ENCODE measurements around the gene PDPN. TPM values are rescaled to one million over a fixed set of nuclear protein-coding genes. Genes with fewer than 3 reads are reported as not detected.

PDPN gene
- total and polyA plus RNA-seq, 2 of the 4 experiments (the other 2 are of a cell fraction), result 0.31 TPM; not detected in 1

- no TSS peak for BruUV-seq (replicated peaks)
- DNase-seq (no peak), ATAC-seq (ENCODE audit: low read depth) (no peak)
- H3K18ac ChIP-seq (ENCODE audit: low read depth, low read length), result no peak overlapping the region
- WGBS, 2 experiments (ENCODE audit: extremely low coverage in 2 of 2, insufficient read length in 1 of 2), result no CpG with 5 or more reads among the region's 3 CpGs
- H3K9me1 ChIP-seq (ENCODE audit: insufficient read depth, low read length), result no peaks in the 10 kb centered on the region
- dilution Hi-C loops (cut with HindIII; ENCODE audit: low sequenced_read_pairs, unreplicated experiment), result no loop called here
- no peak overlapping the region for H3K27ac ChIP-seq (ENCODE audit: insufficient read depth, low read length)
- ChIA-PET POLR2A (ENCODE audit: unreplicated experiment) (no interaction called here), CTCF (no interaction called here)
- H3K79me1 ChIP-seq (ENCODE audit: low read depth in 1 of 2, low read length in 2 of 2), result no peaks in the 10 kb centered on the region
- no peak overlapping the region for H4K91ac ChIP-seq (ENCODE audit: insufficient read depth, low read depth, low read length)
- no peak overlapping the region for H2BK5ac ChIP-seq (ENCODE audit: low read depth, low read length, poor library complexity, severe bottlenecking)
- H3K36me3 ChIP-seq (ENCODE audit: control insufficient read depth, insufficient read depth, low read length), result no peaks in the 10 kb centered on the region
- no peak overlapping the region for H3K56ac ChIP-seq (ENCODE audit: extremely low read depth, insufficient read depth, low read length)
- no peaks in the 10 kb centered on the region for H4K20me1 ChIP-seq (ENCODE audit: insufficient read depth, low read length)
- peaks cover 15% of the 10 kb centered on the region for H3K9me3 ChIP-seq (ENCODE audit: control insufficient read depth, insufficient read depth, low read length)
- no peak overlapping the region for H3K4me2 ChIP-seq (ENCODE audit: low read depth, low read length)
- no peak overlapping the region for H2BK20ac ChIP-seq (ENCODE audit: low read depth, low read length)
- no peaks in the 10 kb centered on the region for H3K27me3 ChIP-seq (ENCODE audit: control insufficient read depth, insufficient read depth, low read length)
- intact Hi-C loops (cut with micrococcal nuclease), result no loop called here
- H2BK15ac ChIP-seq (ENCODE audit: low read depth, low read length), result no peak overlapping the region
- in situ Hi-C loops (cut with MboI; ENCODE audit: low sequenced_read_pairs), result no loop called here
- no peak overlapping the region for H3K14ac ChIP-seq (replicated peaks; ENCODE audit: low read depth, low read length)
- no peaks in the 10 kb centered on the region for H3K4me1 ChIP-seq (ENCODE audit: control insufficient read depth, insufficient read depth, low read length)
- no peak overlapping the region for H4K5ac ChIP-seq (ENCODE audit: low read depth, low read length)
- H3K9ac ChIP-seq (ENCODE audit: low read depth, low read length), result no peak overlapping the region
- no peak overlapping the region for H4K8ac ChIP-seq (ENCODE audit: low read depth in 2 of 2, low read length in 2 of 2)
- no peak overlapping the region for H3K4ac ChIP-seq (ENCODE audit: low read depth, low read length)
- H2BK120ac ChIP-seq (ENCODE audit: low read depth, low read length), result no peak overlapping the region
- TF ChIP-seq MAZ (IDR thresholded peaks at IDR 0.05; ENCODE audit: borderline replicate concordance, low read depth, low read length) (no peak), NFE2L2 (IDR thresholded peaks at IDR 0.05; ENCODE audit: low read depth, low read length) (no peak), SMC3 (IDR thresholded peaks at IDR 0.05; ENCODE audit: low read depth, low read length) (no peak), MAFK (IDR thresholded peaks at IDR 0.05; ENCODE audit: low read depth, low read length) (no peak), ELK1 (IDR thresholded peaks at IDR 0.05; ENCODE audit: borderline replicate concordance, low read depth, low read length) (no peak), CHD1 (IDR thresholded peaks at IDR 0.05; ENCODE audit: low read depth, low read length) (no peak)
- H3K23ac ChIP-seq (ENCODE audit: low read depth, low read length), result no peak overlapping the region
- H2AFZ ChIP-seq (replicated peaks; ENCODE audit: low read length, poor library complexity), result no peak overlapping the region
- H2AK9ac ChIP-seq (replicated peaks; ENCODE audit: low read depth, low read length, poor library complexity), result no peak overlapping the region
- H3K4me3 ChIP-seq (ENCODE audit: insufficient read depth, low read depth, low read length), result no peak overlapping the region
- no peak overlapping the region for H2AK5ac ChIP-seq (ENCODE audit: low read depth, low read length)
Measured at GRCh38 chr1:13549521-13549920, 34.1 kb upstream of the PDPN start.

Data from IMR-90 (cell line).